ENCODE measurements around the gene PDILT.

Gene PDILT

GRCh38 chr16:20310421-20311395 lies 93.8 kb downstream of the PDILT start:
- no peak for TF ChIP-seq CTCF (IDR thresholded peaks at IDR 0.05; ENCODE audit: low read depth, low read length)

GRCh38 chr16:20309786-20310185 lies 94.8 kb downstream of the PDILT start:
- no peak for TF ChIP-seq CTCF (IDR thresholded peaks at IDR 0.05; ENCODE audit: low read depth, low read length)
- no peak for DNase-seq (ENCODE audit: extremely low read depth, low read depth)

More at GRCh38 chr16:20310421-20311395, 93.8 kb downstream of the PDILT start:
- DNase-seq (ENCODE audit: extremely low read depth, low read depth): no peak
